Activated CD8-positive, alpha-beta memory T cell treated with anti-CD3 and anti-CD28 coated beads for 36 hours (primary cell): ENCODE results near the gene ZNF304. TPM values are rescaled to one million over a fixed set of nuclear protein-coding genes. Genes with fewer than 3 reads are reported as not detected.

ENCODE experiments used
- CTCF ChIA-PET: fragments of 350-600 bp; sonication (Branson Sonifier 250); formaldehyde crosslinking; loops from one replicate; lab custom pipeline; 2021; ENCODE audit warnings: antibody characterized with exemption; lab: Charles Lee
- POLR2A ChIA-PET: fragments of 350-600 bp; sonication (Branson Sonifier 250); formaldehyde crosslinking; loops from one replicate; lab custom pipeline; 2021; ENCODE audit warnings: antibody characterized with exemption; lab: Charles Lee
- total RNA-seq, 2 experiments: library from RNA; stranded (reverse); gene quantifications; one replicate each; pipeline ENCODE4 v1.2.3, GENCODE V29; 2021

Gene ZNF304
- total RNA-seq, 2 experiments from 2014 or later, result 8.9 to 9.7 TPM

- CTCF ChIA-PET, result no interaction called here
- POLR2A ChIA-PET, result interaction anchor here (0.6 to 0.7 kb wide), 2 partner anchors 15 to 135 kb away, joined by 3 to 5 read pairs; partner anchors contain the start of gene ZNF548
Observed at GRCh38 chr19:57403737-57404563, 52.9 kb downstream of the ZNF304 start.

DNA sequence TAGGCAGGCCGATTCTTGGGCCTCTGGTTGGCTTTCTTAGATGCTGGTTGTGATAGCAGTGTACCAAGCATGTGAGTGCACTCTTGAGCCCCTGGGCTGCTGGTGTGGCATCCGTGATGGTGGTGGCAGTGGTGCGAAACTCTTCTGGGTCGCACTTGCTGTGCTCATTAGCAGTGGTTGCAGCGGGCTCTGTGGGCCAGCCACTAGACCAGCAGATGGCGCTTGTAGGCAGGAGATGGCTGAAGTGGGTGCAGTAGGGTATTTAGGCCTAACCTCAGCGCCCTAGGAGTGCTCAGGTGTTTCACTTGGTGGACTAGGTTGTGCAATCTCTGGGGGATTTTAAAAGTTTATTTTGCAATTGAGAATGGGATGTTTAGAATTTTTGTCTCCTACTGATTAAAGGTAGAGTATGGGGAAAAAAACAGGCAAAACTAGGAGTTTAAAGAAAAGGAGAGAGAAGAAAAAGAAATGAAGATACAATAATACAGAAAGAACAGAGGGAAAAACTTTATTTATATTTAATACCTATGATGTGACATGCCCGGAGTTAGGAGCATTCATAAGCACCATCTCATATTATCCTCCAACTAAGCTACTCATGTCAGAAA is 55.5 kb downstream of the ZNF304 start:
- POLR2A ChIA-PET, result no interaction called here

More for the DNA sequence above, 55.5 kb downstream of the ZNF304 start:
- CTCF ChIA-PET, result interaction anchor here (0.5 to 2.0 kb wide), 2 partner anchors 16 to 496 kb away, joined by 3 to 6 read pairs; no protein-coding TSS in a partner anchor

Other genes starting within 250 kb of the ZNF304 start
- gene USP29, start 231.3 kb upstream of the ZNF304 start, total RNA-seq, result not detected
- not detected for gene ZIM3, start 206.1 kb upstream of the ZNF304 start, total RNA-seq
- gene DUXA, start 183.8 kb upstream of the ZNF304 start, total RNA-seq, result not detected
- 10 to 100 TPM; 22.0 to 22.1 TPM for gene ZNF264, start 159.8 kb upstream of the ZNF304 start, total RNA-seq
- 1 to 10 TPM in 1 of 2 experiments, under 1 TPM in 1; 0.42 to 1.4 TPM for gene AURKC, start 120.2 kb upstream of the ZNF304 start, total RNA-seq
- gene ZNF805, start 110.6 kb upstream of the ZNF304 start, total RNA-seq, result 1 to 10 TPM; 8.8 to 9.5 TPM
- 10 to 100 TPM; 46.1 to 50.9 TPM for gene ZNF460, start 70.8 kb upstream of the ZNF304 start, total RNA-seq
- gene ZNF543, start 30.8 kb upstream of the ZNF304 start, total RNA-seq, result 1 to 10 TPM; 7.2 to 7.3 TPM
- 1 to 10 TPM; 5.6 to 7.1 TPM for gene TRAPPC2B, start 12.3 kb downstream of the ZNF304 start, total RNA-seq
- 1 to 10 TPM; 1.9 to 2.7 TPM for gene ZNF547, start 12.3 kb downstream of the ZNF304 start, total RNA-seq
- 10 to 100 TPM; 11.8 to 13.9 TPM for gene ZNF548, start 38.6 kb downstream of the ZNF304 start, total RNA-seq
- gene ZNF17, start 59.9 kb downstream of the ZNF304 start, total RNA-seq, result 10 to 100 TPM in 1 of 2 experiments, 1 to 10 TPM in 1; 9.9 to 10.9 TPM
- 10 to 100 TPM; 27.5 to 28.6 TPM for gene ZNF749, start 84.1 kb downstream of the ZNF304 start, total RNA-seq
- under 1 TPM; 0.15 to 0.17 TPM for gene VN1R1, start 105.9 kb downstream of the ZNF304 start, total RNA-seq
- 1 to 10 TPM; 5.2 to 6.1 TPM for gene ZNF772, start 126.3 kb downstream of the ZNF304 start, total RNA-seq
- 1 to 10 TPM; 7.3 to 7.5 TPM for gene ZNF419, start 136.5 kb downstream of the ZNF304 start, total RNA-seq
- gene ZNF773, start 148.7 kb downstream of the ZNF304 start, total RNA-seq, result 1 to 10 TPM; 5.0 to 7.0 TPM
- 1 to 10 TPM; 4.4 TPM for gene ZNF549, start 176.1 kb downstream of the ZNF304 start, total RNA-seq
- gene ZNF550, start 208.6 kb downstream of the ZNF304 start, total RNA-seq, result 1 to 10 TPM; 8.8 to 10.0 TPM
- 1 to 10 TPM; 3.4 to 4.0 TPM for gene ZNF416, start 227.6 kb downstream of the ZNF304 start, total RNA-seq
- 10 to 100 TPM in 1 of 2 experiments, 1 to 10 TPM in 1; 8.7 to 11.1 TPM for gene ZIK1, start 232.9 kb downstream of the ZNF304 start, total RNA-seq
- gene ZNF530, start 248.6 kb downstream of the ZNF304 start, total RNA-seq, result 10 to 100 TPM; 10.2 to 10.8 TPM